Stomach (tissue), 4 donors: ENCODE results near the gene APLP1.

ENCODE experiments used
- CTCF ChIP-seq, 7 experiments: fragments of 450-650 bp in 4 of 7; fragments of 200-600 bp in 3 of 7; sonication (generic) in 3 of 7; IDR thresholded peaks; one replicate each; pipeline ENCODE4 v1.5.1; 2016 to 2019; ENCODE audit warnings: antibody characterized with exemption in 7 of 7, control low read depth in 2 of 7, mild to moderate bottlenecking in 1 of 7
- POLR2A ChIP-seq, 4 donors: fragments of 450-650 bp; IDR thresholded peaks; one replicate each; pipeline ENCODE4 v1.6.1; 2016; ENCODE audit warnings: antibody characterized with exemption in 4 of 4, control low read depth in 2 of 4, mild to moderate bottlenecking in 1 of 4, moderate library complexity in 1 of 4
- POLR2AphosphoS5 ChIP-seq, 3 donors: sonication (generic); formaldehyde crosslinking; IDR thresholded peaks; one replicate each; pipeline ENCODE4 v1.6.1; 2016; ENCODE audit warnings: antibody characterized with exemption in 3 of 3

GRCh38 chr19:35921012-35921411, 52.6 kb downstream of the APLP1 start:
- TF ChIP-seq POLR2AphosphoS5 (IDR thresholded peaks at IDR 0.05), result no peak
- no peak for TF ChIP-seq CTCF (IDR thresholded peaks at IDR 0.05)
- TF ChIP-seq POLR2A (IDR thresholded peaks at IDR 0.05), result no peak
